HG03108 (cell line): Measurements from ENCODE around the gene CNTN5.

ENCODE experiments used
- ATAC-seq: cut with Tn5 transposase; IDR thresholded peaks from one replicate; pipeline ENCODE4 v1.9.1; 2021; ENCODE audit warnings: moderate library complexity; ENCODE audit not compliant: unreplicated experiment

CNTN5 gene

DNA sequence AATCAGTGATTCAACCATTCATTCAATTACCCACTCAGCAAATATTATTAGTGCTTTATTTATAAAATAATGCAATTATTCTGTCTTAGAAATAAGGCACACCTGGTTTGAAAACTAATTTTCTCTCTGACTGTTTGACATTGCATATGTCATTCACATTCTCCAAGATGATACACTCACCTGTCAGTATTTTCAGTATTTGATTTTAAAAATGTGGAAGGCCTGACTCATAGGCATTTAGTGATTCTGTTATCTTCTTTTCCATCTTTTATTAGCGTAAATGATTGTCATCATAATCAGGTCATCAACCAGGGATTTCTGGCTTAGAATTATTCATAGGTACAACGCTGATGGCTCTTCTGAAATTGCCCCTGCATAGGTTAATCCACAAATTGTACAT lies 480.9 kb downstream of the CNTN5 start:
- no peak for ATAC-seq

DNA sequence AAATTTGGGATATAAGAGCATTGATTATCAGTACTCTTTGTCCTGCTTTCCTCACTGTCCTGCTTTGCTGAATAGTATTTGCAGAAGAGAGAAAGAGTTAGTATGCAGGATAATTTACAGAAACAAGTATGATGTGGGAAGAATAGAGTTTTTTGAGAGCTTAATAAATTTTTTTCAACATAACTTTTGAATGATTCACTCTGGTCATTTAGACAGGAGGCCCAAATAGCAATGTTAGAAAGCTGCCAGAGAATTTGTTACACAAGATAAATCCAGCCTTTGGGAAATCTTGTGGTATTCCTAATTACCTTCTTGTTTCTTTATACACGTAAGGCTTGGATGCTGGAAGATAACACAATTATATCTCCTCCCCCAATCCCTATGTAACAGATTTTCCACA lies 484.6 kb downstream of the CNTN5 start:
- no peak for ATAC-seq

DNA sequence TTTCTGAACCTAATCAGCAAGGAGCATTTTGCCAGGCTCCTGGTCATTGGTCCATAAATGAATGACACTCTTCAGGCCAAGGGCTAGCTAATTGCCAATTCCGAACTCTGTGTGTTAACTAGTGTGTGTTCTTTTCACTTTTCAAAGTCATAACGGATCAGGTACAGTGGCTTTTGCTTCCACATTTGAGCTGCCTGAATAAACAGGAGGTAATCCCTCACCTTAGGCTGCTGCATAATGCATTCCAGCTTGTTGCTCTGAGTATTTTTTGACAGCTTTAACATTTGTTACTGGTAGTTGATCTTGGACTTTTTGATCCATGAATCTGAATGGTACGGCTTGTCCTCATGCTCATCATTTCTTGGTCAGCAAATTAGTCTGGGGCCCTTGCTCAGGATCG lies 485.1 kb downstream of the CNTN5 start:
- ATAC-seq: no peak

DNA sequence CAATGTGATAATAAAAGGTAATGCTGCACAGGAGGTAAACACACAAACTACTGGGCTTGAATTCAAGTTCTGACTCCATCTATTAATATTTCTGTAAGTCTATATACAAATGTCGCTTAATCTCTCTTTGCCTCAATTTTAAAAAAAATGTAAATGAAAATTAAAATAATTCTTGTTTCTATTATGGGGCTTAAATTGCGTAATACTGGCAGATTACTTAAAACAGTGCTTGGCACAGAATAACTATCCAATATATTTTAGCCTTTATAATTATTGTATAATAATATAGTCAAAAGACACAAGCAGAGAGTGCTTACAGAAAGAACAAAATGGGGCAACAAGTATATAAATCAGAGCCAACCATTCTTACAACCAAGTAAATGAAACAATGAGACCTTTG lies 489.1 kb downstream of the CNTN5 start:
- no peak for ATAC-seq

DNA sequence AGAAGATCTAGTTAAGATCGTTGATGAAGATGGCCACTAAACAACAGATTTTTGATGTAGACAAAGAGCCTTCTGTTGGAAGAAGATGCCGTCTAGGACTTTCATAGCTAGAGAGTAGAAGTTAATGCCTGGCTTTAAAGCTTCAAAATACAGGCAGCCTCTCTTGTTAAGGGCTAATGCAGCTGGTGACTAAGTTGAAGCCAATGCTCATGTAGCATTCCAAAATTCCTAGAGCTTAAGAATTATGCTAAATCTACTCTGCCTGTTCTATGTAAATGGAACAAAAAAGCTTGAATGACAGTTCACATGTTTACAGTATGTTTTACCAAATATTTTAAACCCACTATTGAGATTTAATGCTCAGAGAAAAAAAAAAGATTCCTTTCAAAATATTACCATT lies 492.6 kb downstream of the CNTN5 start:
- no peak for ATAC-seq

DNA sequence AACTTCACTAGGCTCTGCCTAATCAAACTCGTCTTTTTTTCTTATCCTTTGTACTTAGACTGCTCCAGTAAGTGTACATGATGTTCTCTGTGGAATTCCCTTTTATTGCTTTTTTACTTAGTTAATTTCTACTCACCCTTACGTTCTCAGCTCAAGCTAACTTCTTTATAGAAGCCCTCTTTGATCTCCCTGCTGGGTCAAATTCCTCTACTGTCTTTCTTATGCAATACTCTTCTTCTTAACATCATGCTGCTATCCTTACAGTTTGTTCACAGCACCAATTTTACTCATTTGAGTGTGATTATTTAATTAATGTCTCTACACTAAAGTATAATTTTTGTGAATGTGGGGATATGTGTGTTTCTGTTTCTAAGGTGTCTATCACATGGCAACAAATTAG lies 498.3 kb downstream of the CNTN5 start:
- no peak for ATAC-seq

DNA sequence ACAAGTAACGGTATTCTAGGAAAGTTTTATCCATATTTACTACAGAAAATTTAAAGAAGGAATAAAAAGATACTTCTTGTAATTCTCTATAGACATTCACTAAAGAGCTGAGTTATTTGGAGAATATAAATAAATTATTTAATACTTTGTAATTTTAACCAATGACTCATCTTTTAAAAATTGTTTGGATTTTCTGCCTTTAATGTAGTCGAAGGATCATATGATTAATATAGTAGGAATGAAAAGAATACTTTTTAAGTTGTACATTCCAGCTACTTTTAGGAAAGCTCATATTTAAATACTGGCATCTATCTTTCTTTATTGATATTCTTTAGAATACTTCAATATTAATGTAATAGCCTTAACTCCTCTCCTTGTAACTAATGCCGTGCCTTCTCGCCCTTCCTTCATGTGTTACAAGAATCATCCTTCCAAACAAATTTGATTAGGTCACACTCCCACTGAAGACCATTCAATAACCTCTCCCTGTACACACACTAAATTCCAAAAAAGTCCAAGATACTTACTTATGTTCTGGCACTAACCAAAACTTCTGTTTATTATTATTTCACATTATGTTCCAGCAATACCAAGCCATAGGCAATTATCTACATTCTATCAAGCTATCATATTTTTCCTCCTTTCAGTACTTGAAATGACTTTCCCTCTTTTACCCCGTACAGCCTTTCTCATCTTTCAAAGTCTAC lies 501.9 kb downstream of the CNTN5 start:
- no peak for ATAC-seq

DNA sequence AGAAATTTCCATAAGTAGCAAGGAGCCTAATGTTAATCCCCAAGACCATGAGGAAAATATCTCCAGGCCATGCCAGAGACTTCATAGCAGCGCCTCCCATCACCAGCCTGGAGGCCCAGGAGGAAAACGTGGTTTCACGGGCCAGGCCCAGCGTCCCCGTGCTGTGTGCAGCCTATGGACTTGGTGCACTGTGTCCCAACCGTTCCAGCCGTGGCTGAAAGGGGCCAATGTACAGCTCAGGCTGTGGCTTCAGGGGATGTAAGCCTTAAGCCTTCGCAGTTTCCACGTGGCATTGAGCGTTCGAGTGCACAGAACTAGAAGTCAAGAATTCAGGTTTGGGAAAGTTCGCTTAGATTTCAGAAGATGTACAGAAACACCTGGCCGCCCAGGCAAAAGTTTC lies 510.7 kb downstream of the CNTN5 start:
- ATAC-seq: no peak

DNA sequence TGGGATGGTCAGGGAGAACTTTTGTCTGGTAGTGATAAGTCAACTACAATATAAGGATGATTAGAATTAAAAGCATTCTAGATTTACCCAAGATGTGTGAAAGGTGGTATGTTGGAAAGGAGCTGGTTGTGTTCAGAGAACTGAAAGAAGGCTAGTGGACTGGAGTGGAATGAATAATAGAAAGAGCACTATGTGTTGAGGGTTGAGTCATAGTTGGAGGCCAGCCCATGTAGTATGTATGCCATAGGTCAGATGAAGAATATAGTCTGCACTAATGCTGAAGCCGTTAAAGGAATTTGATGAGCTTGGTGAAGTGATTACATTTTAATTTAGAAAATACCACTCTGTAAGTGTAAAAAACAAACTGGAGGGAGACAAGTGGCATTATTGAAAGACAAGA lies 514.1 kb downstream of the CNTN5 start:
- ATAC-seq: peak; percentile 68

DNA sequence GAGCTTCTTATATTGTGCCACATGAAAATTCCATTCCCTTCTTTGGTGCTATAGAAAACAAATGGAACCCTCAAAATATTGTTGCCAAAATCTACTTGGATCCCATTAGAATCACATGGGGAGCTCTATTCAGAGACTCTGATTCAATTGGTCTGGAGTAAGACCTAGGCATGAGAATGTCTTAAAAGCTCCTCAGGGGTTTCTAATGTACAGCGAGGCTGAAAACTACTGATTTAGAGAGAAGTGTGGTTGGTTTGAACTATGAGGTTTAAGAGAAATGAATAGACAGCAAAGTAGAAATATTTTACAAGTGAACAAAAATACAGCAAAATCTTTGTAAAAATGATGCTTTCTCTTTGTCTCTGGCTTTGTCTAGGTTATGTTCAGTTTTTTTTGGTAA lies 514.7 kb downstream of the CNTN5 start:
- peak; percentile 64 for ATAC-seq

DNA sequence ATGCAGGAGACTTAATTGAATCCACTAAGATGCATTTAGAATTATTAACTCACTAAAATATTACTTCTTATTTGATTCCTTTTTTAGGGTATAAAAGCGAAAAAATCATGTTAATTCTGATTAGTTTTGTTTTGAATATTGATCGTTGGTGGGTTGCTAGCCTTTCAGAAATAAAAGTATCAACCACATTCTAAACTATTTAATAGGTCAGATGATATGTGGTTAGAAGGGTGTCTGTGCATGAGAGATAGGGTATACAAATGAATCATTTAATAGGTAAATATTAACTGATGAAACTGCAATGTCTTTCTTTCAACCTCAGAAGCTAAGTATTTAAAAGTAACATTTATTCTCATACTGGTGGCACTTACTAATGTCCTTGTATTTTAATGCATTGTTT lies 515.1 kb downstream of the CNTN5 start:
- ATAC-seq: peak; percentile 78

DNA sequence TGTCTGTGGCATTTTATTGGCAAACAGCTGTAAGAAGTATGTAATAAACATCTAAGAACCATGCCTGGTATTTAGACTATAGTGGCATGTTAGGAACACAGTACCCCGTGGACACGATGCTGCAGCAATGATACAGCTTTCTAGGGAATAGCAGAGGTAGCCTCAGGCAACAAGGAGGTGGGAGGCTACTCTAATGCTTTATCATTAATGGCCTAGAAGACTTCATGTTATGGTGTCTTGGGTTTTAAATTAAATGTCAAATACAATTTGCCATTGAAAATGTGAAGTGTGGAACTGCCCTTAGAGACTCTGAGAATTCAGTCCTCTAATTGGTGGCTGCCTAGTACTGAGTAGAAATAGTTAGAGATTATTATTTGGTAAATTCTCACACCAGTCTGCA lies 516.9 kb downstream of the CNTN5 start:
- no peak for ATAC-seq

DNA sequence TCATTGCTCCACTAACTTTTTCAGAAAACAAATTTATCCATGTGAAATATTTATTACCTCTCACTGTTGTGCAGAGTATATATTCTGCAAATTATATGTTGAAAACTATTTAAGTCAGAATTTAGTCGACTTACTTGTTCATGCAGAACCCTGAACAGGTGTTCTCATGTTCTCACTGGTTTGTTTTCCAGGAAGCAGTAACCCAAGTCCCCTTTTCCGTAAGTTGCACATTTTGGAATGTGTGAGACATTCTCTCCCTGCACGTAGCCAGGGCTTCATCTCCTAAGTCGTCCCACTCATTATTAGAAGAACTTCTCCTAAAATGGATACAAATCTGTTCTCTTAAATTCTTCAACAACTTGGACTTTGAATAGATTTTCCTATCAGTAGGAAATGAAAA lies 524.9 kb downstream of the CNTN5 start:
- no peak for ATAC-seq

DNA sequence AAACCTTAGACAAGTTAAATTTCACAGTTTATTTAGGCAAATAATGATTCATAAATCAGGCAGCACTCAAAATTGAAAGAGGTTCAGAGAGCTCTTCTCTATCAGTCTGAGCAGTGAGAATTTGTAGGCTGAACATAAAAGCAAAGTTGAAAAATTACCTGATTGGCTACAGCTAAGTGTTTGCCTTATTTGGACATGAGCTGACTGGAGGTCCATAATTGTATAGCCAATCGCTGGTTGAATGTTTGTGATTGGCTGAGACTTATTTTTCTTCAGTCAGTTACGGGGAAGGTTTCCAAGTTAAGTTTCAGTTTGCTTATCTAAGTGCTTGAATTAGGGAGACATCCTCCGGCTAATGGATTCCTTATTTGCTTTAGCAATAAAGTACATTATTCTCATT lies 527.5 kb downstream of the CNTN5 start:
- no peak for ATAC-seq

DNA sequence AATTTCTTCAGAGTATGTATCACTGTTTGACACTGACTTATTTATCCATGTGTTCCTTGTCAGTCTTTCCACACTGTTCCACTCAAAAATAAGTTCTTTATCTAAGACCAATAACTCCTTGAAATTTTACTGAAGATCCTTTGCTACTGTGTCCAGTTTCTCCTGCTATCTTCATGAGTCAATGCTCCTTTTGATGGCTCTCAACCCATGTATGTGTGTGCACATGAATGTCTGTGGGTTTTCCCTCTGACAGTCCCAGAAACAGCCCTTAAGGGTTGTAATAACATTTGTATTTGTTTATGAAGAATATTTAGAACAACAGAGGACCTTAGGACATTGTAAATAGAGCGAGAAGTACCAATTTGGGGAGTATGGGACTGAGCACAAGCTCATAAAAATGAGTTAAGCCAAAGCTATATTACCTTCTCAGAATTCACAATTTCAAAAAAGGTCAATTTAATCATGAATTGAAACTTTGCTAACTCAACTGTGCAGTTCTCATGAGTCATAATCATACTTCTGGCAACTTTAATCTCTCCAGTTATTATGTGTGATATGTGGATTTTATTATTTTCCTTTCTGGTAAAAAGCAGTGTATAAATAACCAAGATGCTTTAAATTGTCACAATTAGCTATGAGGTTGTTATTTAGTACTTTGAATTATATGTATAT lies 533.6 kb downstream of the CNTN5 start:
- ATAC-seq: no peak

DNA sequence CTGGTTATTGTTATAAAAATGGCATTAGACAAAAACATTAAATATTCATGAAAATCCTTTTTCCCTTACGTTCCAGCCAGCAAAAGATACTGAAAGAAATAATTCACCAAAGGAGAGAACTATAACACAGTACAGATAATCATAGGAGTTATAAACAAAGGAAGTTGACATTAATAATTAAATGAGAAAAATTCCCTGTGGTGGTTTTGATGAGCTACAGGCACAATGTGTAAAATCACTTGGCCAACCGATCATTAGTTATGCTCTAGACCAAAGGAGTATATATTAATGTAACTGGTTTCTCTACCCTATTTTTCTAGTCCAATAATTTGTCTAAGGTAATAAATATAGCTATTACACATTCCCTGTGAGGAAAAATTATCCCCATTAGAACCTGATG lies 534.7 kb downstream of the CNTN5 start:
- ATAC-seq: peak; percentile 55

DNA sequence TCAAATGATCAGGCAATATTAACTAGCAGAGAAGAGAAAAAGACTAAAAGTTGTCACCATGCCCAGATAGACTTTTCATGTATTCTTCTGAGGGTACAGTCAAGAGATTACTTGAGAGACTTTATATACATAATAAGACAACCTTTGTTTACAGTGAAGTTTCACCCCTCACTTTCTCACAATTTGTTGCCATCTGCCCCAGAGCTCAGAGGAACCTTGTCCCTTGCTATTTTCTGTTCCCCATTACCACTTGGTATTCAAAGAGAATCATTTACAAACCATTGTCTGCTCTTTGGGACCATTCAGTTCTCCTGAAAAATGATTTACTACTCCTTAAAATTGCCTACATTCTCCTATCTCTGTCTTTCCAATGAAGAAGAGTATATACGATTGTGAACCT lies 544.6 kb downstream of the CNTN5 start:
- ATAC-seq: peak; percentile 59

DNA sequence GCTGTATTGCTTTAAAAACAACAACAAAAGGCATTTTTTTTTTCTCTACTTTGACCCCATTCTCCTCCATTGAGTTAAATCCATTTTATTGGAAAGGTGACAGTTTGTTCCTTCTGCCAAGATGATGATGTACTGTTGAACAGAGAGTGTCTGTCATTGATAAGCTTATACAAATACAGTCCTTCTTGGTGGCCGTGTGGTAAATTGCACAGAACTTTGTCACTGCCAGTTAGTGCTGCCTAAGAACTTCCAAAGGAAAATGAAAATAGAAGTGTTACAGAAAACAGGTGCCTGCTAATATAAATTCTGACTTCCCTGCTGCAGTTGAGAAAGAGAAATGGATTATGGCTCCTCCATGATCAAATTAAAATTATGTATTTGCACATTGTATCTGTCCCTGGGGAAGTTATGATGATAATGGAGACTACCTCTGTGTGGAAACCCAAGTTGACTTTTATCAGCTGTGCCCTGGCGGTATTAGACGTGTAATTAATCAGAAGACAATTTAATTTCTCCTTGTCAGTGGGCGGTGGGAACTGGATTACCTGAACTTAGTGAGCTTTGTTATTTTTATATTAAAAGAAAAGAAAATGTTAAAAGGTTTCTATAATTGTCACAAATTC lies 546.7 kb downstream of the CNTN5 start:
- no peak for ATAC-seq

DNA sequence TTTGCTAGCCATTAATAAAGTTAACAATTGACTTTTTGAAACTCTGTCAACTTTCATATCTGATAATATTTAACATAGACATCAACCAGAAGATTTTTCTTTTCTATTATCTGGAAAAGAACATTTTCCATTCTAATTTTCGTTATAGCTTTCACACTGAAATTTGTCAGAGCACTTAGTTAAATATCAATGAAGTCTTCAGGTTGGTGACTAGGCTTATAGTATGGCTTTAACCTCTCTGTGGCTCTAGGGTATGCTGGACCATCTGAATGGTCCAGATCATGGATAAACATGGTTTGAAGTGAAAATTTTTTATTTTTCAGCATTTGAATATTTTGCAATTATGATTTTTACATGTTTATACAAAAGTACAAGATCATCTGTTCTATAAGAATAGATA lies 548.1 kb downstream of the CNTN5 start:
- peak; percentile 41 for ATAC-seq

DNA sequence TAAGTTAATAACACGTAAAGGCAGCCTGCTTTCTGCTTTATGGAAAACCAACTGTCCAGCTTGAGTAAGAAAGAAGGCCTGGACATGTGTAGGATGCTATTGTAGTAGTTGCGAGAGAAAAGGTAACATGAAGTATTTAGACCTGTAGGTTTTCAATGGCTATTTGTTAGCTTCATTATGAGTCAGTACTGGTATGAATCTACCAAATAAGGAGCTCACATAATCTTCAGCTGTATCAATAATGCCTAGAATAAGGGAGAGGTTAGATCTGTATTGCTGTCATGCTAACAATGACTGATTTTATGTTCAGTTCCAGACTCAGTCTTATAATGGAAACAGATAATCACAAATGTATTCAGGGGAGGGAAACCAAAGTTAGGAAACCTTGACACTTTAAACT lies 550.3 kb downstream of the CNTN5 start:
- peak; percentile 65 for ATAC-seq

DNA sequence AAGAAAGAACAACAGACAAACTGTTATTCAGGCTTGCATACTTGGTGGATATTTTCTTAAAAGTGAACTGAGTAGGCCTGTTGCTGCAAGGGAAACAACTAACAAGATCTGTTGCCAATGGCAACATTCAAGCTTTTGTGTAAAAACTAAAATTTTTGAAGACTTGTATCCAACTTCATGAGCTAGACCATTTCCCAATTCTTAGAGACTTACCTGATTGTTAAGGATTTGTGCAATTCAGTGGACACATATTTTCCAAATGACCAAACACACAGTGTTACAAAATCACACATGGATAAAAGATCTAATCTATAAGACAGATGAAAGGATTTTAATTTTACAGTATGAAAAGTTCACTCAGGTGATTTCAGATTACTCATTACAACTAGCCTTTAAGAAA lies 564.1 kb downstream of the CNTN5 start:
- ATAC-seq: no peak

DNA sequence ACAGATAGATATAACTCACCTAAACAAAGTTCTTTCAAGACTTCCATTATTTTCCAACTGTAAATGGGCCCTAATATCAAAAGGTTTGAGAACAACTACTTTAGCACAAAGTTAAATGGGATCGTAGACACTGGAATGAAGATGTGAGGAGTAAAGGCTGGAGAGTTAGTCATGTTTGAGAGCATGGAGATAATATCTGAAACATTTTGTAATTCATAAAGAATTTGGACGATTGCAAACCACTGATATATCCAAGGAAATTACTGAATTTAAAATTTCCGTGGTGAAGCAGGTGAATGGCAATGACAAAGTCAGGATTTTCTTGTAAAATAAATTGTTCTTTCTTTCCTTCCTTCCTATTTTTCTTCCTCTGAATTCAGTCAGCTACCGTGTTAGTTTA lies 564.9 kb downstream of the CNTN5 start:
- ATAC-seq: no peak
